Measurements from ENCODE around the gene SSR4.

DNA sequence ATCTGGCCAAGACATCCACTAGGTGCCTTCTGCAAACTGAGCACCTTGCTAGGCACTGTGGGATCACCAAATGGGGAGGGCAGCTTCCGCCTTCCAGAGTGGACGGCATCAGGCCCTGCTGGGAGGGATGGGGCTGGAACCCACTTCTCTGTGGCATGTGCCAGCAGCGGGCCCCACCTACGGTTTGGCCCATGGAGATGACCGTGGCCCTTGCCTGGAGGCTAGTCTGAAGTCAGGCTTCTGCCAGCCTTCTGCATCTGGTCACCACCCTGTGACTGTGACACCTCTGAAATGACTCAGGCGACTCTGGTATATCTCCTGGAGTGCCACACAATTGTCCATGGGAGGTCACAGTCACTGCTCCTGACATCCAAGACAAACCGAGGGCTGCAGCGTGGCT is 7.2 kb downstream of the SSR4 start:
- TF ChIP-seq EZH2 (IDR thresholded peaks at IDR 0.05; ENCODE audit: borderline replicate concordance, low read length) = no peak
- TF ChIP-seq, protein P1, sequence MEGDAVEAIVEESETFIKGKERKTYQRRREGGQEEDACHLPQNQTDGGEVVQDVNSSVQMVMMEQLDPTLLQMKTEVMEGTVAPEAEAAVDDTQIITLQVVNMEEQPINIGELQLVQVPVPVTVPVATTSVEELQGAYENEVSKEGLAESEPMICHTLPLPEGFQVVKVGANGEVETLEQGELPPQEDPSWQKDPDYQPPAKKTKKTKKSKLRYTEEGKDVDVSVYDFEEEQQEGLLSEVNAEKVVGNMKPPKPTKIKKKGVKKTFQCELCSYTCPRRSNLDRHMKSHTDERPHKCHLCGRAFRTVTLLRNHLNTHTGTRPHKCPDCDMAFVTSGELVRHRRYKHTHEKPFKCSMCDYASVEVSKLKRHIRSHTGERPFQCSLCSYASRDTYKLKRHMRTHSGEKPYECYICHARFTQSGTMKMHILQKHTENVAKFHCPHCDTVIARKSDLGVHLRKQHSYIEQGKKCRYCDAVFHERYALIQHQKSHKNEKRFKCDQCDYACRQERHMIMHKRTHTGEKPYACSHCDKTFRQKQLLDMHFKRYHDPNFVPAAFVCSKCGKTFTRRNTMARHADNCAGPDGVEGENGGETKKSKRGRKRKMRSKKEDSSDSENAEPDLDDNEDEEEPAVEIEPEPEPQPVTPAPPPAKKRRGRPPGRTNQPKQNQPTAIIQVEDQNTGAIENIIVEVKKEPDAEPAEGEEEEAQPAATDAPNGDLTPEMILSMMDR (IDR thresholded peaks at IDR 0.05; ENCODE audit: low read length) = no peak
